Measurements from ENCODE around the gene TENT5A. TPM values are rescaled to one million over a fixed set of nuclear protein-coding genes. Genes with fewer than 3 reads are reported as not detected.

The TENT5A gene
- total RNA-seq, 1 experiment from 2014 or later, result 1.5 TPM

GRCh38 chr6:81725127-81725526 is 27.4 kb downstream of the TENT5A start:
- H3K27me3 ChIP-seq (ENCODE audit: control insufficient read depth, insufficient read depth, low read length), result no peaks in the 10 kb centered on the region
- no peaks in the 10 kb centered on the region for H3K36me3 ChIP-seq (replicated peaks; ENCODE audit: control insufficient read depth, insufficient read depth, low read length)
- no peak overlapping the region for H3K4me3 ChIP-seq (ENCODE audit: insufficient read depth, low read depth, low read length)
- DNase-seq, result no peak

- Histone ChIP-seq H3K36me3 (replicated peaks; ENCODE audit: control insufficient read depth, insufficient read depth, low read length) (no peaks in the 10 kb centered on the region), H3K4me3 (ENCODE audit: insufficient read depth, low read depth, low read length) (no peak overlapping the region), H3K27me3 (ENCODE audit: control insufficient read depth, insufficient read depth, low read length) (no peaks in the 10 kb centered on the region)
- no peak for DNase-seq
Measured at GRCh38 chr6:81722506-81723223, 29.8 kb downstream of the TENT5A start.

GRCh38 chr6:81720427-81720826 is 32.1 kb downstream of the TENT5A start:
- Histone ChIP-seq H3K27me3 (ENCODE audit: control insufficient read depth, insufficient read depth, low read length) (no peaks in the 10 kb centered on the region), H3K36me3 (replicated peaks; ENCODE audit: control insufficient read depth, insufficient read depth, low read length) (no peaks in the 10 kb centered on the region), H3K4me3 (ENCODE audit: insufficient read depth, low read depth, low read length) (no peak overlapping the region)
- no peak for DNase-seq

GRCh38 chr6:81718126-81718525 is 34.4 kb downstream of the TENT5A start:
- no peaks in the 10 kb centered on the region for H3K36me3 ChIP-seq (replicated peaks; ENCODE audit: control insufficient read depth, insufficient read depth, low read length)
- H3K27me3 ChIP-seq (ENCODE audit: control insufficient read depth, insufficient read depth, low read length), result no peaks in the 10 kb centered on the region
- H3K4me3 ChIP-seq (ENCODE audit: insufficient read depth, low read depth, low read length), result no peak overlapping the region
- DNase-seq, result no peak

- Histone ChIP-seq H3K4me3 (ENCODE audit: insufficient read depth, low read depth, low read length) (no peak overlapping the region), H3K36me3 (replicated peaks; ENCODE audit: control insufficient read depth, insufficient read depth, low read length) (no peaks in the 10 kb centered on the region), H3K27me3 (ENCODE audit: control insufficient read depth, insufficient read depth, low read length) (no peaks in the 10 kb centered on the region)
- DNase-seq, result no peak
Measured at GRCh38 chr6:81714684-81715083, 37.8 kb downstream of the TENT5A start.

- DNase-seq, result no peak
- H3K27me3 ChIP-seq (ENCODE audit: control insufficient read depth, insufficient read depth, low read length), result no peaks in the 10 kb centered on the region
Measured at GRCh38 chr6:81713205-81713604, 39.3 kb downstream of the TENT5A start.

GRCh38 chr6:81708113-81708699 is 44.3 kb downstream of the TENT5A start:
- no peak overlapping the region for H3K4me3 ChIP-seq (ENCODE audit: insufficient read depth, low read depth, low read length)
- DNase-seq, result no peak
- H3K36me3 ChIP-seq (replicated peaks; ENCODE audit: control insufficient read depth, insufficient read depth, low read length), result no peaks in the 10 kb centered on the region
- H3K27me3 ChIP-seq (ENCODE audit: control insufficient read depth, insufficient read depth, low read length), result no peaks in the 10 kb centered on the region

More at GRCh38 chr6:81713205-81713604, 39.3 kb downstream of the TENT5A start:
- H3K4me3 ChIP-seq (ENCODE audit: insufficient read depth, low read depth, low read length), result no peak overlapping the region
- H3K36me3 ChIP-seq (replicated peaks; ENCODE audit: control insufficient read depth, insufficient read depth, low read length), result no peaks in the 10 kb centered on the region

GRCh38 chr6:81704700-81705099 is 47.8 kb downstream of the TENT5A start:
- Histone ChIP-seq H3K4me3 (ENCODE audit: insufficient read depth, low read depth, low read length) (no peak overlapping the region), H3K27me3 (ENCODE audit: control insufficient read depth, insufficient read depth, low read length) (no peaks in the 10 kb centered on the region), H3K36me3 (replicated peaks; ENCODE audit: control insufficient read depth, insufficient read depth, low read length) (no peaks in the 10 kb centered on the region)
- DNase-seq, result no peak

GRCh38 chr6:81700414-81700813 is 52.1 kb downstream of the TENT5A start:
- H3K4me3 ChIP-seq (ENCODE audit: insufficient read depth, low read depth, low read length), result no peak overlapping the region
- no peaks in the 10 kb centered on the region for H3K36me3 ChIP-seq (replicated peaks; ENCODE audit: control insufficient read depth, insufficient read depth, low read length)
- DNase-seq, result no peak
- no peaks in the 10 kb centered on the region for H3K27me3 ChIP-seq (ENCODE audit: control insufficient read depth, insufficient read depth, low read length)

- no peaks in the 10 kb centered on the region for H3K27me3 ChIP-seq (ENCODE audit: control insufficient read depth, insufficient read depth, low read length)
- no peaks in the 10 kb centered on the region for H3K36me3 ChIP-seq (replicated peaks; ENCODE audit: control insufficient read depth, insufficient read depth, low read length)
- H3K4me3 ChIP-seq (ENCODE audit: insufficient read depth, low read depth, low read length), result no peak overlapping the region
- DNase-seq, result no peak
Measured at GRCh38 chr6:81697559-81697958, 54.9 kb downstream of the TENT5A start.

- DNase-seq, result no peak
- Histone ChIP-seq H3K27me3 (ENCODE audit: control insufficient read depth, insufficient read depth, low read length) (no peaks in the 10 kb centered on the region), H3K4me3 (ENCODE audit: insufficient read depth, low read depth, low read length) (no peak overlapping the region), H3K36me3 (replicated peaks; ENCODE audit: control insufficient read depth, insufficient read depth, low read length) (no peaks in the 10 kb centered on the region)
Measured at GRCh38 chr6:81696524-81696923, 56.0 kb downstream of the TENT5A start.

Data from H7 (cell line).